ENCODE measurements around the gene MAOA.

The MAOA gene

DNA sequence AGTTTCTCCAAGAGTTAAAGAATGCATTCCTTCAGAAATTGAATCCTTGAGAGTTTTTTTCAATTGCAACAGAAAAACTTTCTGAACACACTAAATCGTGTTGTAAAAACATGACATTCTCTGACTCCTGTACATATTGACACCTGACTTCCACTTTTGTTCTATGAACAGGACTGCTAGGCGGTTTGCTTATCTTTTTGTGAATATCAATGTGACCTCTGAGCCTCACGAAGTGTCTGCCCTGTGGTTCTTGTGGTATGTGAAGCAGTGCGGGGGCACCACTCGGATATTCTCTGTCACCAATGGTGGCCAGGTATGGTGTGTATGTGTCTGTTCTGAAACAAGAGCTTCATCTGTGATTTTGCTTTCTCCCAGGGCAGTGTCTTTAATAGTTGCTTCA is 71.9 kb downstream of the MAOA start:
- H3K79me2 ChIP-seq (ENCODE audit: insufficient read depth, low read depth) = no peaks in the 10 kb centered on the region
- no peaks in the 10 kb centered on the region for H3K27me3 ChIP-seq (ENCODE audit: insufficient read depth, low read depth)
- no peak overlapping the region for H3K4me3 ChIP-seq (IDR thresholded peaks at IDR 0.05; ENCODE audit: insufficient read depth, low read depth, low read length)
- no peak overlapping the region for H3K27ac ChIP-seq
- TF ChIP-seq, protein P1, sequence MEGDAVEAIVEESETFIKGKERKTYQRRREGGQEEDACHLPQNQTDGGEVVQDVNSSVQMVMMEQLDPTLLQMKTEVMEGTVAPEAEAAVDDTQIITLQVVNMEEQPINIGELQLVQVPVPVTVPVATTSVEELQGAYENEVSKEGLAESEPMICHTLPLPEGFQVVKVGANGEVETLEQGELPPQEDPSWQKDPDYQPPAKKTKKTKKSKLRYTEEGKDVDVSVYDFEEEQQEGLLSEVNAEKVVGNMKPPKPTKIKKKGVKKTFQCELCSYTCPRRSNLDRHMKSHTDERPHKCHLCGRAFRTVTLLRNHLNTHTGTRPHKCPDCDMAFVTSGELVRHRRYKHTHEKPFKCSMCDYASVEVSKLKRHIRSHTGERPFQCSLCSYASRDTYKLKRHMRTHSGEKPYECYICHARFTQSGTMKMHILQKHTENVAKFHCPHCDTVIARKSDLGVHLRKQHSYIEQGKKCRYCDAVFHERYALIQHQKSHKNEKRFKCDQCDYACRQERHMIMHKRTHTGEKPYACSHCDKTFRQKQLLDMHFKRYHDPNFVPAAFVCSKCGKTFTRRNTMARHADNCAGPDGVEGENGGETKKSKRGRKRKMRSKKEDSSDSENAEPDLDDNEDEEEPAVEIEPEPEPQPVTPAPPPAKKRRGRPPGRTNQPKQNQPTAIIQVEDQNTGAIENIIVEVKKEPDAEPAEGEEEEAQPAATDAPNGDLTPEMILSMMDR (conservative IDR thresholded peaks at IDR 0.05; ENCODE audit: low read depth, low read length) = no peak
- H2AFZ ChIP-seq (ENCODE audit: low read depth) = no peak overlapping the region
- no peak overlapping the region for H3K4me2 ChIP-seq
- no peak overlapping the region for H3K9ac ChIP-seq
- no peaks in the 10 kb centered on the region for H4K20me1 ChIP-seq (ENCODE audit: insufficient read depth)
- no peaks in the 10 kb centered on the region for H3K36me3 ChIP-seq (ENCODE audit: insufficient read depth)
- no peaks in the 10 kb centered on the region for H3K4me1 ChIP-seq (ENCODE audit: low read depth, poor library complexity, severe bottlenecking)

- Histone ChIP-seq H3K4me2 (no peak overlapping the region), H3K27me3 (ENCODE audit: insufficient read depth, low read depth) (no peaks in the 10 kb centered on the region), H3K9ac (no peak overlapping the region), H3K79me2 (ENCODE audit: insufficient read depth, low read depth) (no peaks in the 10 kb centered on the region), H3K4me1 (ENCODE audit: low read depth, poor library complexity, severe bottlenecking) (no peaks in the 10 kb centered on the region), H4K20me1 (ENCODE audit: insufficient read depth) (no peaks in the 10 kb centered on the region), H3K4me3 (IDR thresholded peaks at IDR 0.05; ENCODE audit: insufficient read depth, low read depth, low read length) (no peak overlapping the region), H3K36me3 (ENCODE audit: insufficient read depth) (no peaks in the 10 kb centered on the region), H2AFZ (ENCODE audit: low read depth) (no peak overlapping the region), H3K27ac (no peak overlapping the region)
- TF ChIP-seq, protein P1 (conservative IDR thresholded peaks at IDR 0.05; ENCODE audit: low read depth, low read length) = no peak
Observed at GRCh38 chrX:43728966-43729365, 72.9 kb downstream of the MAOA start.

DNA sequence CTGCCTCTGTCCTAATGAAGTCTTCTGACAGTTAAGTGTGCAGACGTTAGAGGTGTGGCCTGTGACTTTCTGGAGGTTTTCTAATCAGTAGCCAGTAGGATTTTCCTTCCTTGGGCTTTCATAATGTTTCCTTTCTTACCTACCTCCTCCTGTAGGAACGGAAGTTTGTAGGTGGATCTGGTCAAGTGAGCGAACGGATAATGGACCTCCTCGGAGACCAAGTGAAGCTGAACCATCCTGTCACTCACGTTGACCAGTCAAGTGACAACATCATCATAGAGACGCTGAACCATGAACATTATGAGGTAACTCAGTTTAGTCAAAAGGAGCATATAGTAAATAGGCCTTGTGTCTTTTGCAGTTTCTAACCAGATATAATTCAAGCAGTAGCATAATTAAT is 75.0 kb downstream of the MAOA start:
- Histone ChIP-seq H3K27ac (no peak overlapping the region), H3K9ac (no peak overlapping the region), H2AFZ (ENCODE audit: low read depth) (no peak overlapping the region), H3K4me2 (no peak overlapping the region), H4K20me1 (ENCODE audit: insufficient read depth) (no peaks in the 10 kb centered on the region), H3K27me3 (ENCODE audit: insufficient read depth, low read depth) (no peaks in the 10 kb centered on the region), H3K4me3 (IDR thresholded peaks at IDR 0.05; ENCODE audit: insufficient read depth, low read depth, low read length) (no peak overlapping the region), H3K79me2 (ENCODE audit: insufficient read depth, low read depth) (no peaks in the 10 kb centered on the region), H3K36me3 (ENCODE audit: insufficient read depth) (no peaks in the 10 kb centered on the region), H3K4me1 (ENCODE audit: low read depth, poor library complexity, severe bottlenecking) (no peaks in the 10 kb centered on the region)
- TF ChIP-seq, protein P1 (conservative IDR thresholded peaks at IDR 0.05; ENCODE audit: low read depth, low read length) = no peak

DNA sequence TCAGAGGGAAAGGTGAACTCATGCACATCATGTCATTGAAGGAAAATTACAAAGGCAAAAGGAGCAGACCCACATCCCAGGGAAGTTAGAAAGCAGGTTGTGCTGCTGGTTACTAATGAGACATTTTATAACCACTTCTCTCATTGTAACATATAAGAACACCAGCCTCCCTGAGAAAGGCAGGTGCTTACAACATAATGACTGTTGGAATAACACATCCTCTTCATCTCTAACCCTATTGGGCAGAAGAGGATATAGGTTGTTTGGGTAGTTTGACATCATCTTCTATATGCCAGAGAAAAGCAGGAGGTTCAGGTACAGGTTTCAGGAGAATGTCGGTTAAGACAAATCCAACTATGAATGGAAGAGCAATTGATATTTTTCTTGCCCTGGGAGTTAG is 77.6 kb downstream of the MAOA start:
- Histone ChIP-seq H2AFZ (ENCODE audit: low read depth) (no peak overlapping the region), H3K4me1 (ENCODE audit: low read depth, poor library complexity, severe bottlenecking) (no peaks in the 10 kb centered on the region), H3K4me3 (IDR thresholded peaks at IDR 0.05; ENCODE audit: insufficient read depth, low read depth, low read length) (no peak overlapping the region), H3K27ac (no peak overlapping the region), H3K27me3 (ENCODE audit: insufficient read depth, low read depth) (no peaks in the 10 kb centered on the region), H3K9ac (no peak overlapping the region), H4K20me1 (ENCODE audit: insufficient read depth) (no peaks in the 10 kb centered on the region), H3K4me2 (no peak overlapping the region), H3K79me2 (ENCODE audit: insufficient read depth, low read depth) (no peaks in the 10 kb centered on the region), H3K36me3 (ENCODE audit: insufficient read depth) (no peaks in the 10 kb centered on the region)
- TF ChIP-seq, protein P1 (conservative IDR thresholded peaks at IDR 0.05; ENCODE audit: low read depth, low read length) = no peak
